ENCODE measurements around the gene MAPK12. TPM values are rescaled to one million over a fixed set of nuclear protein-coding genes. Genes with fewer than 3 reads are reported as not detected.

The MAPK12 gene
- total RNA-seq, 1 donor from 2014 or later, result 25.5 TPM

DNA sequence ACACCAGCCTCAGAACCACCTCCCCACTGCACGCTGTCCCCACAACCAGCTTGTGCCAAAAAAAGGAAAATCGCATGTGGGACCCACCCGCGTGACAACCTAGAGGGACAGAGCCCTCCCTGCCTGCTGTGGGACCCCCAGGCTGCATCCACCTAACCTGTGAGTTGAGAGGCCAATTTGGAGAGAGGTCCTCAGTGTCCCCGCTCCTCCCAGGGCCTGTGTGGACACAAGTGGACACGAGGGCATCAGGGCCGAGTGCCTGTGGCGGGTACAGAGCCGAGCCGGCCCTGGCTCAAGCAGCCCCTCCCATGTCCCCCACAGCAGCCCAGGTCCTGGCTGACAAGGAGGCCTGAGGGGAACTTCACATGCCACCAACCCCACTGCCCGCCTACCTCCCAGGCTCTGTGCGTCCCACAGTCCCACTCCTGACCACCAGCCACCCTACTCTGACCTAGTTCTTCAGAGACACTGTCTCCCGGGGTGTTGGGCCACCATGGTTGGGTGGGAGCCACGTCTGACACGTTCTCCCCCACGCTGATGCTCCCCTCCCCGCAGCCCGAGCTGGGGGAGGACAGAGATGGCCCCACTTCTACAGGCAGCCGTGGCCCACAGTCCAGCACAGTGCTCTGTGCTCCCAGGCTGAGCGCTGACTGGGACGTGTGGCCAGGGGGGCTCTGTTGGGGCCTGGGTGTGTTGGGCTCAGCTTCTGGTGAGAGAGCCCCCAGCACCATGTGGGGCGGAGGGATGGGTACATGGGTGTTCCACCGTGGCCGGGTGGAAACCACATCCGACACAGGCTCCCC is 41.5 kb downstream of the MAPK12 start:
- TF ChIP-seq, protein P1, sequence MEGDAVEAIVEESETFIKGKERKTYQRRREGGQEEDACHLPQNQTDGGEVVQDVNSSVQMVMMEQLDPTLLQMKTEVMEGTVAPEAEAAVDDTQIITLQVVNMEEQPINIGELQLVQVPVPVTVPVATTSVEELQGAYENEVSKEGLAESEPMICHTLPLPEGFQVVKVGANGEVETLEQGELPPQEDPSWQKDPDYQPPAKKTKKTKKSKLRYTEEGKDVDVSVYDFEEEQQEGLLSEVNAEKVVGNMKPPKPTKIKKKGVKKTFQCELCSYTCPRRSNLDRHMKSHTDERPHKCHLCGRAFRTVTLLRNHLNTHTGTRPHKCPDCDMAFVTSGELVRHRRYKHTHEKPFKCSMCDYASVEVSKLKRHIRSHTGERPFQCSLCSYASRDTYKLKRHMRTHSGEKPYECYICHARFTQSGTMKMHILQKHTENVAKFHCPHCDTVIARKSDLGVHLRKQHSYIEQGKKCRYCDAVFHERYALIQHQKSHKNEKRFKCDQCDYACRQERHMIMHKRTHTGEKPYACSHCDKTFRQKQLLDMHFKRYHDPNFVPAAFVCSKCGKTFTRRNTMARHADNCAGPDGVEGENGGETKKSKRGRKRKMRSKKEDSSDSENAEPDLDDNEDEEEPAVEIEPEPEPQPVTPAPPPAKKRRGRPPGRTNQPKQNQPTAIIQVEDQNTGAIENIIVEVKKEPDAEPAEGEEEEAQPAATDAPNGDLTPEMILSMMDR (IDR thresholded peaks at IDR 0.05; ENCODE audit: insufficient read depth, low read length, poor library complexity, severe bottlenecking), result no peak
- Histone ChIP-seq H3K4me3 (ENCODE audit: low read depth, low read length) (no peak overlapping the region), H3K36me3 (ENCODE audit: control insufficient read depth, insufficient read depth, low read length) (peaks cover 2% of the 10 kb centered on the region), H3K27me3 (ENCODE audit: control insufficient read depth, insufficient read depth, low read length) (no peaks in the 10 kb centered on the region)
- no peak for DNase-seq (ENCODE audit: low read depth)

DNA sequence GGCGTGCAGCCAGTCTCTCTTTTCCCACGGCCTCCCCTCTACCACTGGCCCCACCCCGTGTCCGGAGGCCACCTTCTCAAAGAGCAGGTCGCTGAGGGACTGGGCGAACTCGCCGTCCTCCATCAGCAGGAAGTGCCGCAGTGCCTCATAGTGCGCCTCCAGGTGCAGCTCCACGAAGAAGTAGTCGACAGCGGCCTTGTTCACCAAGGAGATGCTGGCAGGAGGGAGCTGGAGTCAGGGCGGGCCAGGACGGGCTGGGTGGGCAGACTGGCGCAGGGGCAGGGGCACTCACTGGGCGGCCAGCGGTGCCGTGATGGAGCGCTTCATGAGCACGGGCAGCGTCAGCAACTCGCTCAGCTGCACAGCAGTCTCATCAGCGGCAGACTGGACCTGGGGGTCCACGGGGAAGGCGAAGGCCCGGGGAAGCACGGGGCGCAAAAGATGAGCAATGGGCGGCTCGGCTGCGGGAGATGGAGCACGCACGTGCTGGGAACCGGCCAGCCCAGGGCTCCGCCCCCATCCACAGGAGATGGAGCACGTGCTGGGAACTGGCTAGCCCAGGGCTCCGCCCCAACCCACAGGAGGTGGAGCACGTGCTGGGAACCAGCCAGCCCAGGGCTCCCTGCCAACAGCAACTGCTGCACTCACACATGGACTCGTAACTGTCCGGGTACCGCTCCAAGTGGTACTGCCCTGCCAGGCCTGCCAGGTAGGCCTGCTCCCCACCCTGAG is 42.3 kb downstream of the MAPK12 start:
- H3K36me3 ChIP-seq (ENCODE audit: control insufficient read depth, insufficient read depth, low read length), result peaks cover 5% of the 10 kb centered on the region

DNA sequence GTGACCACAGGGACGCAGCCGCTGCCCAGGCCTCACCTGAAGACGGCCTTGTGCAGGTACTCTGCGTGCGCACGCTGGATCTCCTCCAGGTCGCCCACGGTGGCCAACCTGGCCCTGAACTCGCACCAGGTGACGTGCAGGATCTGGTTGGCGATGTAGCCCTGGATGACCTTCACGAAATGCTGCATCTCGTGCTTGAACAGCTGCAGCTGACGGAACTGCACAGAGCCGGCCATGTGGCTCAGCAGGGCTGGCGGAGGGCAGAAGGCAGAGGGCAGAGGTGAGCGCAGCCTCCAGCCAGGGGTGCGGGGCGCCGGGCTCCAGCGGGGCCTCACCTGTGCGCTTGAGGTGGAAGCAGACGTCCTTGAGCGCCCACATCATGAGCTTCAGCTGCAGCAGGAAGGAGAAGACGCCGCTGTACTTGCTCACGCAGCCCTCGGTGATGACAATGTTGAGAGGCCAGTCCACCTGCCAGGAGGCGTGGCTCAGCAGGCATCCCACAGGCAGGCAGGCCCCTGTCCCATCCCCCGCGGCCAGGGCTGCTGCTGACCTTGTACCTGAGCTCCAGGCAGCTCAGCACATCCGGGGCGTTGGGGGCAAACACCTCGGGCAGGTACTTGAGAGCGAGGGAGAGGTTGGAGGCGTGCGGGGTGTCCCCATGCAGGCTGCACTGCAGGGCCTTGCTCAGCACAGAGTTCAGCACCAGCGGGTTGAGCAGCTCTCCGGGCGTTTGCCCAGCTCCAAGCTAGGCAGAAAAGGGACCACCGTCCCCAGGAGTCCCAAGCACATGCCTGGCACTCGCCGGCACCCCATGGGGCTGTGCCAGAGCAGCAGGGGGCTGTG is 43.1 kb downstream of the MAPK12 start:
- H3K36me3 ChIP-seq (ENCODE audit: control insufficient read depth, insufficient read depth, low read length), result peaks cover 6% of the 10 kb centered on the region
- H3K27me3 ChIP-seq (ENCODE audit: control insufficient read depth, insufficient read depth, low read length), result no peaks in the 10 kb centered on the region
- TF ChIP-seq, protein P1 (IDR thresholded peaks at IDR 0.05; ENCODE audit: insufficient read depth, low read length, poor library complexity, severe bottlenecking), result no peak
- H3K4me3 ChIP-seq (ENCODE audit: low read depth, low read length), result no peak overlapping the region
- no peak for DNase-seq (ENCODE audit: low read depth)

More for the DNA sequence above, 42.3 kb downstream of the MAPK12 start:
- Histone ChIP-seq H3K27me3 (ENCODE audit: control insufficient read depth, insufficient read depth, low read length) (no peaks in the 10 kb centered on the region), H3K4me3 (ENCODE audit: low read depth, low read length) (no peak overlapping the region)
- TF ChIP-seq, protein P1 (IDR thresholded peaks at IDR 0.05; ENCODE audit: insufficient read depth, low read length, poor library complexity, severe bottlenecking), result no peak
- DNase-seq (ENCODE audit: low read depth), result no peak

DNA sequence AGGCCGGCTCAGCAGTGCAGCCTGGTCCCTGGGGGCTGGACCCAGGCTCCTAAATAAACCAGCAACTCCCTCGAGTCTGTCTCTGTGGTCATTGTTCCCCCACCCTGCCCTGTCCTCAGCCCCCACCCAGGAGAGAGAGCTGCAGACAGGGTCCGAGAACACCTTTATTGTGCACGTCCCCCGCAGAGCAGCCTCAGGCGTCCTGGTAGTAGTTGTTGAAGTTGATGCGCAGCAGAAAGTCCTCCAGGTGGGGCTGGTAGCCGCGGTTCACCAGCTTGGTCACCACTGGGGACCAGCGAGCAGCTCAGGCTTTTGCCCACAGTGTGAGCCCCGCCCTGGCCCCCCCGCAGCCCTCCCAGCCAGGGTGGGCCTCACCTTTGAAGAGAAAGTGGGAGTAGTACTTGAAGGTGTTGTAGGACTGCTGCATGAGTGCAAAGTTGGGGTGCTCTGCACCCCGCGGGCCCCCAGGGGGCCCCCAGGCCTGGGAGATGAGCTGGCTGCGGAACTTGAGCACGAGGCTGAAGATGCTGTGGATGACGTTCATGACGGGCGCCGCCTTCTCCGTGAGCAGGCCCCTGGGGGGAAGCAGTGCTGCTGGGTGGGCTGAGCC is 43.8 kb downstream of the MAPK12 start:
- H3K36me3 ChIP-seq (ENCODE audit: control insufficient read depth, insufficient read depth, low read length), result peaks cover 8% of the 10 kb centered on the region
- no peaks in the 10 kb centered on the region for H3K27me3 ChIP-seq (ENCODE audit: control insufficient read depth, insufficient read depth, low read length)
- DNase-seq (ENCODE audit: low read depth), result no peak
- H3K4me3 ChIP-seq (ENCODE audit: low read depth, low read length), result no peak overlapping the region
- TF ChIP-seq, protein P1 (IDR thresholded peaks at IDR 0.05; ENCODE audit: insufficient read depth, low read length, poor library complexity, severe bottlenecking), result no peak

DNA sequence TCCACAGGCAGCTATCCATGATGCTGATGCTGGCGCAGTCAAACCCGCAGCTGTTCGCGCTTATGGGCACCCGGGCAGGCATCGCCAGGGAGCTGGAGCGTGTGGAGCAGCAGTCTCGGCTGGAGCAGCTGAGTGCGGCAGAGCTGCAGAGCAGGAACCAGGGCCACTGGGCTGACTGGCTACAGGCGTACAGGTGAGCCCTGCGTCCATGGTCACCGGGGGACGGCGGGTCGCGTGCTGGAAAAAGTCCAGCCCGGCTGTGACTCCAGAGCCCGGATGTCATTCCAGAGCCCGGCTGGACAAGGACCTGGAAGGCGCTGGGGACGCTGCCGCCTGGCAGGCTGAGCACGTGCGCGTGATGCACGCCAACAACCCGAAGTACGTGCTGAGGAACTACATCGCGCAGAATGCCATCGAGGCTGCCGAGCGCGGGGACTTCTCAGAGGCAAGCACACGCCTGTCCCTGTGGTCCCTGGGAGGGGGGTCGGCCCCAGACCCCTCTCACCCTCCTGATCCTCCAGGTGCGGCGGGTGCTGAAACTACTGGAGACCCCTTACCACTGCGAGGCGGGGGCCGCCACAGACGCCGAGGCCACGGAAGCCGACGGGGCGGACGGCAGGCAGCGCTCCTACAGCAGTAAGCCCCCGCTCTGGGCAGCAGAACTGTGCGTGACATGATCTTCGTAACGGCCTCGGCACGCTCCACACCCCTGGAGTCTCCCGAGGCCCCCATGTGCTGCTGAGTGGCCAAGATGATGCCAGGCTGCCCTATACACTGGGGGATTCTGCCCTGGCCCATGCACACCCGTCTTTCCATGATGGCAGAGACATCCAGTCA is 44.6 kb downstream of the MAPK12 start:
- H3K36me3 ChIP-seq (ENCODE audit: control insufficient read depth, insufficient read depth, low read length), result peaks cover 8% of the 10 kb centered on the region
- TF ChIP-seq, protein P1 (IDR thresholded peaks at IDR 0.05; ENCODE audit: insufficient read depth, low read length, poor library complexity, severe bottlenecking), result no peak

More for the DNA sequence above, 44.6 kb downstream of the MAPK12 start:
- no peaks in the 10 kb centered on the region for H3K27me3 ChIP-seq (ENCODE audit: control insufficient read depth, insufficient read depth, low read length)
- no peak overlapping the region for H3K4me3 ChIP-seq (ENCODE audit: low read depth, low read length)
- no peak for DNase-seq (ENCODE audit: low read depth)
